NB4 (cell line): ENCODE results near the gene OBSL1.
A peak's percentile ranks its signal among the peaks of the same experiment; 100 is the strongest.

Experiments used
- DNase-seq: peaks from one replicate; pipeline ENCODE4 v3.0.0; 2010; ENCODE audit warnings: low read depth
- H3K4me3 ChIP-seq: one replicate; pipeline ENCODE4 v1.5.1; 2011; ENCODE audit warnings: mild to moderate bottlenecking, low read depth, low read length, moderate library complexity
- MAX ChIP-seq: IDR thresholded peaks from 2 replicates; pipeline ENCODE4 v1.6.1; 2011; ENCODE audit warnings: low read depth, low read length
- MYC ChIP-seq: IDR thresholded peaks from 2 replicates; pipeline ENCODE4 v1.6.1; 2011; ENCODE audit warnings: low read depth, low read length
- POLR2A ChIP-seq: IDR thresholded peaks from 2 replicates; pipeline ENCODE4 v1.6.1; 2011; ENCODE audit warnings: mild to moderate bottlenecking; ENCODE audit not compliant: insufficient read length; ENCODE audit errors: extremely low read depth
- TF ChIP-seq, protein P1 (sequence below): IDR thresholded peaks from one replicate; pipeline ENCODE4 v1.5.1; 2012; ENCODE audit warnings: low read depth, low read length

The OBSL1 gene

DNA sequence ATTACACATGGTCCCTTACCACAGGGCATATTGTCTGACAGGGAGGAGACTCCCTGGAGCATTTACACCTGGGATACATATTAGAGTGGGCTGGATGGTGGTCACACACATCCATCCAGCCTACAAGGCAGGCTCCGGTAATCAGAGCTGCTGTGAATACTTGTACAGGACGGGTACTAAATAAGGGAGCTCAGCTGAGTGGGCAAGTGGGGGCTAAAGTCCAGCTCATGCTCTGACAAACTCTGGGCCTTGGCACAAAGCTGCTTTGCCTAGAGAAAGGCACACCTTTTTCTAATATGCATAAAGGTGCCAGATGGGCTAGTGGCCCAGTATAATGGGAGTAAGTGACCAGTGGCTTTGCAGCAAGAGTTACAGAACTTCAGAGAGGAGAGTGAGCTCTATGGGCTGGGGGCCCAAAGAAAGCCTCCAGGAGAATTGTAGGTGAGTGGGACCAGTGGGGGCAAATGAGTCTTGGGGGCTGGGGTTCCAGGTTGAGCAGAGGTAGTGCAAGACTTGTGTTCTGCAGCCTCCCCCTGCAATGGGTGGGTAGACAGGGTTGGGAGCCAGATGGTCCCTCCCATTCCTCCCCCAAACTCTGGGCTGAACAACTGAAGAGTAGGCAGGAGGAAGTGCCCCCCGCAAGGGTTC lies 25.9 kb downstream of the OBSL1 start:
- H3K4me3 ChIP-seq: no peak overlapping the region
- TF ChIP-seq MYC: no peak
- TF ChIP-seq MAX: no peak
- TF ChIP-seq POLR2A: no peak
- TF ChIP-seq, protein P1, sequence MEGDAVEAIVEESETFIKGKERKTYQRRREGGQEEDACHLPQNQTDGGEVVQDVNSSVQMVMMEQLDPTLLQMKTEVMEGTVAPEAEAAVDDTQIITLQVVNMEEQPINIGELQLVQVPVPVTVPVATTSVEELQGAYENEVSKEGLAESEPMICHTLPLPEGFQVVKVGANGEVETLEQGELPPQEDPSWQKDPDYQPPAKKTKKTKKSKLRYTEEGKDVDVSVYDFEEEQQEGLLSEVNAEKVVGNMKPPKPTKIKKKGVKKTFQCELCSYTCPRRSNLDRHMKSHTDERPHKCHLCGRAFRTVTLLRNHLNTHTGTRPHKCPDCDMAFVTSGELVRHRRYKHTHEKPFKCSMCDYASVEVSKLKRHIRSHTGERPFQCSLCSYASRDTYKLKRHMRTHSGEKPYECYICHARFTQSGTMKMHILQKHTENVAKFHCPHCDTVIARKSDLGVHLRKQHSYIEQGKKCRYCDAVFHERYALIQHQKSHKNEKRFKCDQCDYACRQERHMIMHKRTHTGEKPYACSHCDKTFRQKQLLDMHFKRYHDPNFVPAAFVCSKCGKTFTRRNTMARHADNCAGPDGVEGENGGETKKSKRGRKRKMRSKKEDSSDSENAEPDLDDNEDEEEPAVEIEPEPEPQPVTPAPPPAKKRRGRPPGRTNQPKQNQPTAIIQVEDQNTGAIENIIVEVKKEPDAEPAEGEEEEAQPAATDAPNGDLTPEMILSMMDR: no peak
- DNase-seq: no peak

DNA sequence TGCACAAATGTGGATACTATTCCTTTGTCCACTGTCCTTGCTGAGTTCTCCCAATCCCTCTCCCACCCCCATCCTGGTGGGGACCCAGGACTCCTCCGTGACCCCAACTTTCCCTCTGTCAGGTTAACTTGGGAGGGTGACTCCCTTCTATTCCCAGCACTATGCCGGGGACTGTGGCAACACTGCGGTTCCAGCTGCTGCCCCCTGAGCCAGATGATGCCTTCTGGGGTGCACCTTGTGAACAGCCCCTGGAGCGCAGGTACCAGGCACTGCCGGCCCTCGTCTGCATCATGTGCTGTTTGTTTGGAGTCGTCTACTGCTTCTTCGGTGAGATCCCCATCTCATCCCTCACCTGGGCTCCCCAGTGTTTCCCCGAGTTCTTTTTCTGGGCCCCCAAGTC lies 26.8 kb downstream of the OBSL1 start:
- no peak overlapping the region for H3K4me3 ChIP-seq
- TF ChIP-seq, protein P1: no peak
- no peak for TF ChIP-seq MYC
- TF ChIP-seq POLR2A: no peak
- TF ChIP-seq MAX: no peak
- DNase-seq: no peak

DNA sequence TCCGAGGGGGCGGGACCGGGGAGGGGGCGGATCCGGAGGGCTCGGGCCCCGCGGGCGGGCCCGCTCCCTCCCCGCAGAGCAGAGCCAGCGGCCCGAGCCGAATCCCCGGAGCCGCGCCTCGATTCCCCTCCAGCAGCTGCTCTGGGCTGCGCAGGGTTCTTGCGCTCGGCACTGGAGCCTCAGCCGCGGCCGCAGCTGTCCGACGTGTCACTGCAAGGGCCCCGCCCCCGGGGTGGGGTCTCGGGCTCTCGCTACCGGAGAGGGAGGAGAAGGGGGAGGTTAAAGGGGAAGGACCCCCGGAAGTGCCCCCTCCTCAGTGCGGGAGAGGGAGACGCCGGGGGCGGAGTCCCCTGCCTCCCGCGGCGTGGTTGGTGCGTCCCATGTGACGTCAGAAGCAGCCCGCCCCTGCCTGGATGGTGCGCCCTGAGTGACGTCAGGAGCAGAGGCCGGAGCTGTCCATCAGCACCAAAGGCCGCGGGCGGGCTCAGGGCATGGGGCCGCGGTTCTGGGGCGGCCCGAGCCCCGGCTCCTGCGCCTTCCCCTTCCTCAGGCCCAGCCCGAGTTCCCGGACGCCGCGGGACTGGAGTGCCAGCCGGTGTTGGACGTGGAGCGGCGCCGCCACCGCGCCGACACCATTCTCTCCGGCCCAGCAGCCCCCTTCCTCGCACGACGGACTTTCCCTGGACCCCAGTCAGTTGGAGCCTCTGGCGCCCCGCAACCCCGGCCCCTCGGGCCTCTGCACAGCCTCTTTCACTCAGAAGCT lies 27.6 kb downstream of the OBSL1 start, which contains the start of the genes CHPF and TMEM198:
Gene CHPF, minus strand, starts transcription at position 214 of the 763 bp plus-strand sequence. CDS start 271 bp downstream, outside the sequence.
Gene TMEM198, plus strand, starts transcription at position 433 of the 763 bp plus-strand sequence. CDS start 700 bp downstream, outside the sequence.
- DNase-seq: peak; percentile 99
- peak; percentile 67; the same call in 1 of the 2 replicates for TF ChIP-seq MYC
- peak; percentile 65 for TF ChIP-seq POLR2A
- peak; percentile 59; the same call in 1 of the 2 replicates for TF ChIP-seq MAX
- TF ChIP-seq, protein P1: no peak
- peak within 1 kb of the TSS; percentile 46 for H3K4me3 ChIP-seq

DNA sequence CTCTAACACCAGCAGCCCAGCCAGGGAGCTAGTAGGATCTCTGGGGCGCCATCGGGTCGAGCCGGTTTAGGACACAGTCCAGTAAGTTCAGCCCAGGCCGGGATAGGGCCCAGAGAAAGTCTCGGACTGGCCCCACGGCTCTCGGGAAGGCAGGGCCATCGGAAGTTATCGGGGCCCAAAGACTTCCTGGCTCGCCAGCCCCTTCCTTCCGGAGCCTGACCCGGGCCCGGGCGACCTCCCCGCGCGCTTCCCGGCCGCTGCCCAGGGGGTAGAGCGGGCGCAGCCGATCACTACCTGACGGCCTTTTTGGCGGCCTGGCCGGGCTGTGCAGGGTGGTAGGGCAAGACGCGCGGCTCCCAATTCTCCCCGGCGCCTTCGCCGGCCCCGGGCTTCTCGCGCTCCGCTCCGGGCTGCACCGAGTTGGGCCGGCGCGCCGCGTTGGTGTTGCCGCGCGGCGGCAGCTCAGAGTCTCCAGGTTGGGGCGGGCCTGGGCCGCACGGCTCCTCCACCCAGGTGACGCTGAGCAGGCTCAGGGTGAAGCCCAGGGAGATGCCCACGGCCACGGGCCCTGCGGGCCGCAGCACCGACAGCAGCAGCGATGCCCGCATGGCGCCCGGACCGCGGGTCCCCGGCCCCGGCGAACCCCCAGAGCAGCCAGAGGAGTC lies 28.3 kb downstream of the OBSL1 start:
- TF ChIP-seq POLR2A (no peak), MAX (no peak; the same call in 1 of the 2 replicates), MYC (no peak)
- TF ChIP-seq, protein P1: no peak
- H3K4me3 ChIP-seq: peak overlapping the region; percentile 46
- DNase-seq: peak; percentile 56

- DNase-seq: peak; percentile 81
Observed at GRCh38 chr2:219541611-219542180, 29.6 kb downstream of the OBSL1 start.

More at GRCh38 chr2:219541611-219542180, 29.6 kb downstream of the OBSL1 start:
- no peak overlapping the region for H3K4me3 ChIP-seq
- TF ChIP-seq, protein P1: peak; percentile 87
- no peak for TF ChIP-seq POLR2A
- TF ChIP-seq MYC: peak; percentile 45
- TF ChIP-seq MAX: peak; percentile 62
